CD4-positive, alpha-beta T cell treated with Interferon gamma for 1 hour (primary cell): Measurements from ENCODE around the gene TSPYL1.

Experiments used
- DNase-seq: peaks from one replicate; pipeline ENCODE4 v3.0.0-alpha.2; 2020

The TSPYL1 gene

GRCh38 chr6:116256694-116257093 lies 23.0 kb downstream of the TSPYL1 start:
- no peak for DNase-seq

DNA sequence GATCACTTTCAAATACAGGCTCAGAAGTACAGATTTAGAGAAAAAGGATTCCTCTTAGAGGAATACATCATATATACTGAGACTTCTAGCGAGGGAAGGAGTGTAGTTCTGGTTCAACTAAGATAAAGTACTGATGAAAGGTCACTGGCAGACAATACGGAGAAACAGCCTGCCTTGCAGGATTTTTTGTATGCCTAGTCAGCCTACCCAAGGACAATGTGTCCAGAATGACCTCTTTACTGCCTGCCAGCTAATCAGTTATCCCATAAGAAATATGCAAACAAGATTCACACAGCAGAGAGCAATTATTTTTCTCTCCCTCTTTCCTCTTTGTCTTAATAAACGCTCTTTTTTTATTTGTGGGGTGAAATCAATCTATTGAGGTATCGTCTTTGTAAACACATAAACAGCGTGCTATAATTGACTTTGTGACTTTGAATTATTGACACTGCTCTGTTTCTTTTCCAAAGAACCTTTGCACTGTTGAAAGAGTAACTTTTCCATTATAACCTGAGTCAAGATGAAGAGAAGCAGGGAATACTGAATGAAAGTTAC lies 24.4 kb downstream of the TSPYL1 start:
- no peak for DNase-seq

GRCh38 chr6:116254297-116255056 lies 25.3 kb downstream of the TSPYL1 start:
- DNase-seq = no peak

DNA sequence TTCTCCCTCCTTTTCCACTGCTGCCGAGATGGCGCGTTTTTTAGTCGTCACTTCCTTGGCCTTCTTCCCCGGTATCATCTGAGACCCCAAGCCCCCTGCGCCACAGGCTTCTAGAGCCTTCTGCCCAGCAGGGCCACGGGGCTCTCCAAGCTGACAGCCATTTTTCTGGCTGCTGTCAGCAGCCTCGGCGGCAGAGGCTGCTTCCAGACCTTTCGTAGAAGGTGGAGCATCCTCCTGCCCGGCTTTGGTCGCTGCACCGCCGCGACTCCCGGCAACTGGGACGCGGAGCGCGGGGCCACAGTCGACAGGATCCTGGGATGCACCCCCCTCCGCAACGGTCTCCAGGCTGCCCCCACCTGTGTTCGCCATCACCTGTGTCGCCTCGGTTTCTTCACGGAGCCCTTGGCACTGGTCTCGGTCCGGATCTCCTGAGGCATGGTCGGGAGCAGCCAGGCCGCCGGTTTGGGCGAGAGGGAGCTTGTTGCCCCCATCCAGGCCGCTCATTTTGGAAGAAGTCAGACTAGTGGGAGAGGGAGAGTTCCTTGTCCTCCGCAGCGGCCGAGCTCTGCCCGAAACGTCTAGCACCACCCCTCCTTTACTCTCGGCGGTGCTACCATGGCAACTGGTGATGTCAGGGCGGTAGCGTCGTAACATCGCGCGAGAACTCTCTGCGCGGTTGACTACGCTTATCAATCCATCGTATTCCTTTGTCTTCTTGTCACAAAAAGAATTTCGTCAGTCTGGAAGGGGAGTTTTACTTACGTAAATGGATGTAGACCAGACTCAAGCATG lies 26.0 kb downstream of the TSPYL1 start, which contains the start of gene TSPYL4:
TSPYL4 (minus strand) TSS at position 571 of the 792 bp plus-strand sequence; CDS start at position 504, 67 bp downstream.
- DNase-seq = peak; percentile 94

- DNase-seq = no peak
Measured at GRCh38 chr6:116253188-116253504, 26.6 kb downstream of the TSPYL1 start.

DNA sequence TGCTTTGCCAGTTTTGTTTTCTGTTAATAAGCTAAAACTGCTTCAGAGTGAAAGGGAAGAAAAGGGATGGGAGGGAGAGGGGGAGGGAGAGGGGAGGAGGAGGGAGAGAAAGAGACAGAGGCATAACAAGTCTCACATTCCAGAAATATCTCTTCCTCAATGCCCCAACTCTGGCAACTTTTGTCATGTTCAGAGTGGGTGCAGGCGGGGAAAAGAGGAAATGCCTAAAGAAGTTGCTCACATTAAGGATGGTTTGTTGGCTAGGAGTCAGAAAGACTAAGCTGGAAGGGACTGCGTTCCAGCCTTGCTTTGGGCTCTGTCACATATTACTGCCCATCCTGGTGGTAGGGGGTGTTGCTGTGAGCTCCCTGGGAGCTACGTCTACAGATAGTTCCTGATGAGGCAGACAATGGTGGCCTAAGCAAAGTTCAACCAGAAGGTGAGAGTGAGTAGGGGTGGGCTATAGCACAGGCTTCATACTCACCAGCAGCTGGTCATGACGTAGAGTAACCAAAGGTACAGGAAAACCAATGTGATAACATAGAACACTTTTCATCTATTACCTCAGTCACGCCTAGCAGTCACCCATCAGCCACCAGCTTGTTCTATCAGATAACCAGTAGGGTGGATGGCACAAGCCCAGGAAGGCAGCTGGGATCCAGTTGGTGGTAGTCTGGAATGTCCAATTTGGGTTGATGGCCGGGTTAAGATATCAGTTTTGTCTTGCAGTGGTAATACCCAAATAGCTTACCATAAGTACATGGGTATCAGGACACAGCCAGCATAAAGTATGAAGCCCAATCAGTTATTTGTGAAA lies 28.0 kb downstream of the TSPYL1 start:
- DNase-seq = no peak

DNA sequence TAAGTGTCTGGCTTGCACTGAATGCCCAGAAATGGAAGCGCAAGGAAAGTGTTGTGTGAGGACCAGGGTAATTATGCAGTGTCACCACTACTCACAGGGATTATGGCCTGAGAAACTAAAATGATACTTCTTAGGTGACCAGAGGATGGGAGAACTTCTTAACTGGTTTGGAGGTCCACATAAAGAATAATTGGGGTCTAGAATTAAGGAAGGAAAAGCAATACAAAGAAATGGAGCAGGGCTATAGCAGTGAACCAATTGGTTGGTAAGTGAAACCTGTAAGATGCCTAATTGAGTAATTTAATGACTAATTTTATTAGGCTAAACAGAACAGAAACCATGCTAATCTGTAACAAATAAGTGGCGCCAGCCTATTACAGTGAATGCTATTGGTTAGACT lies 31.2 kb downstream of the TSPYL1 start:
- DNase-seq = no peak

DNA sequence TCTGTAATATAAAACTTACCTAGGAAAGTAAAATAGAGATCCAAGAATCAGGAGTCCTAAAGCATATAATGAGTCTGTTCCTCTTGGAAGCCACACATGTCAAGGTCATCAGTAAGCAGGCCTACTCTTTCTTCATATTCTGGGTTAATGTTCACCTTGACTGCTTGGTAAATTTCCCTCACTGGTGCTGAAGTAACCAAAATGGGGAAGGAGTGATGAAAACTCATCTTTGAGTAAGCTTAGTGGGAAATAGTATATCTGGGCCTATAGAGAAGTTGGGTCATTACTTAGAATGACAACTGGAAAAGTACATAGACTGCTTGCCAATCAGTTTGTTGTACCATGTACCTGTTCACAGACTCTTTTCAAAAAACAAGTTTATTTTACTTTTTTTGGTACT lies 32.4 kb downstream of the TSPYL1 start:
- DNase-seq = no peak

GRCh38 chr6:116246089-116246488 lies 33.6 kb downstream of the TSPYL1 start:
- no peak for DNase-seq

- no peak for DNase-seq
Measured at GRCh38 chr6:116244284-116244683, 35.4 kb downstream of the TSPYL1 start.

DNA sequence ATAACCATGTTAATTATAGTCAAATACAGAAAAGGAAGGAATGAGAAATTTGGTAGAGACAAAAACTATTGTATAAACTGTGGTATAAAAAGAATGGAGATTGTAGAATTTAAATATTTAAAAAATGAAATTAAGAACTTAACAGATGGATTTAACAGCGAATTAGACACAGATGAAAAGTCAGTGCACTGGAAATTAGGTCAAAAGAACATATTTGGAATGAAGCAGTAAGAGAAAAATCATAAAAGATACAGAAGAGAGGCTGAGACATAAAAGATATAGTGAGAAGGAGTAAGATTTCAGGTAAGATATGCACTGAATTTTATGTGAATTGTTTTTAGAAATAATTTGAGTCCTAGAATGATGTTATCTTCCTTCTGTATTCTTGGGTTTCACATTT lies 39.9 kb downstream of the TSPYL1 start:
- DNase-seq = no peak

- DNase-seq = no peak
Measured at GRCh38 chr6:116239256-116239655, 40.5 kb downstream of the TSPYL1 start.

DNA sequence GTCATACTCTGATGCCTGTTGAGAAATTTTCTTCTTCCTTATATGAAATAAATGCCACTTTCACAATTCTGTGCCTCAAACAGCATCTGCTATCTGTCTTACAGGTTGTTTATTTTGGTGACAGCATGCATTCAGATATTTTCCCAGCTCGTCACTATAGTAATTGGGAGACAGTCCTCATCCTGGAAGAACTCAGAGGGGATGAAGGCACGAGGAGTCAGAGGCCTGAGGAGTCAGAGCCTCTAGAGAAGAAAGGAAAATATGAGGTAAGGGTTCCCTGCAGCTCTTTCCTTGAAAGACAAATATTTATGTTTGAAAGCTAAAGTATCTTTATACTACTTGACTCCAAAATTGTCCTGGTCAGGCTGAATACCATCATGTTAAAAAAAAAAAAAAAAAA lies 41.6 kb downstream of the TSPYL1 start:
- no peak for DNase-seq

DNA sequence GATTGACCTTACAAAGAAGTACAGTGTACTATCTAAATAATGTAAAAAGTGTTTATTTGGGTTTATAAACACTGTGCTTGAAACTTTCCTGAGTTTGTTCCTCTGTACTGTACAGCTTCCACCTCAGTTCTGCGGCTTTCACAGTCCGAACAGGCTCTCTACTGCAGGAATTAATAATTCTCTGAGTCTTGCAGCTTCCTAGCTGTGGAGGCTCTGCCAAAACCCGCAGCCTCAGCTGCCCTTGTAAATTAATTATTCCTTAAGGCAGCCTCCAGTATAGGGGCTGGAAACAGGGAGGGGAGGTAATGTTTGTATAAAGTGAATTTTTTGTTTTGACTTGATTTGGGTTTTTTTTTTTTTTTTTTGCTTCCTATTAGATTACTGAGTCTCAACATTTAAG lies 45.0 kb downstream of the TSPYL1 start:
- DNase-seq = no peak

DNA sequence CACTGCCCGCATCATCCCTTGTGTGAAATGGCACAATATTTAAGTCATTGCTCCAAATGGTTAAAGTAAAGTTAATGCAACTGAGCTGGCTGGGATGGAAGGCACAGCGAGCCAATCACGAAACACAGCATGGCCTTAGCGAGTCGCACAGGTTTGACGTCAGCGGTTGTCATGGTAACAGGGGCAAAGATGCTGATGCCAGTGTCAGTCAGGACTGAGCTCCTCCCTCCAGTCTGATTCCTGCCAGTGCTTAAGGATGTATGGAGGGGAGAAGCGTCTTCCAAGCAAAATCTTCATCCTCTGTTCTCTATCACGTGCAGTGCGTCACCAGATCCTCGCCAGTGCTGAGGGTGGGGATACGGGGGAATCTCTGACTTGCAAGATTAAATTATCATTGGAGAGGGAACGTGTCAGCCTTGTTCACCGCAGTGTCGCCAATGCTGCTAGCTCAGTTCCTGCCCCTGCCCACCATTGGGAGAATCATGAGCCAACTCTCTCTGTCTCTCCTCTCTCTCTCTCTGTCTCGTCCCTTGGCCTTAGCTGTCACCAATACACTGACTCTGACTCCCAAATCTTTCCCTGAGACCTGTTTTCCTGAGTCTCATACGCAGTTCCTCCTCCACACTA lies 50.3 kb downstream of the TSPYL1 start:
- no peak for DNase-seq
